Right lobe of liver (tissue), 6 donors: Measurements from ENCODE around the gene ZNF845. TPM values are rescaled to one million over a fixed set of nuclear protein-coding genes. Genes with fewer than 3 reads are reported as not detected.
"Not testable (repeated sequence)": the region's sequence is repeated elsewhere in the genome, so short reads cannot be mapped to it uniquely, and the experiment has no call there.

ENCODE experiments used
- ATAC-seq, 4 donors: fragments of 200-7000 bp; cut with Tn5 transposase; one replicate each; pipeline ENCODE4 v1.9.1; 2020; ENCODE audit warnings: mild to moderate bottlenecking in 4 of 4, moderate library complexity in 4 of 4
- DNase-seq, 3 donors: peaks; one replicate each; pipeline ENCODE4 v3.0.0-alpha.2; 2020
- H3K27ac ChIP-seq, 3 donors: fragments of 200-600 bp; one replicate each; pipeline ENCODE4 v1.8.0; 2022
- H3K27me3 ChIP-seq, 2 donors: fragments of 200-600 bp; one replicate each; pipeline ENCODE4 v1.8.0; 2022
- H3K36me3 ChIP-seq, 4 donors: fragments of 200-600 bp; sonication (generic) in 1 of 4; one replicate each; pipeline versions ENCODE4 v1.5.1 to v1.8.0; 2017 to 2022; ENCODE audit warnings: control low read depth in 1 of 4
- H3K4me1 ChIP-seq, 4 donors: fragments of 200-600 bp; sonication (generic) in 1 of 4; one replicate each; pipeline versions ENCODE4 v1.5.1 to v1.8.0; 2017 to 2022; ENCODE audit warnings: control low read depth in 1 of 4
- H3K4me3 ChIP-seq, 3 donors: fragments of 200-600 bp; one replicate each; pipeline ENCODE4 v1.8.0; 2022
- H3K9me3 ChIP-seq, 4 donors: fragments of 200-600 bp; sonication (generic) in 1 of 4; one replicate each; pipeline versions ENCODE4 v1.5.1 to v1.8.0; 2017 to 2022; ENCODE audit warnings: control low read depth in 1 of 4
- POLR2A ChIP-seq: fragments of 450-650 bp; IDR thresholded peaks from one replicate; pipeline ENCODE4 v1.6.1; 2017; ENCODE audit warnings: antibody characterized with exemption, mild to moderate bottlenecking
- WGBS: methylation state at CpG from one replicate; pipeline ENCODE4 v1.1.6; 2018; ENCODE audit warnings: low coverage, low lambda C conversion rate; ENCODE audit not compliant: insufficient coverage; ENCODE audit errors: missing lambda C conversion rate; 5-methylcytosine and 5-hydroxymethylcytosine counted together
- intact Hi-C, 2 donors: fragments of 100-400 bp; cut with DNase I; formaldehyde crosslinking; loops; one replicate each; pipeline versions ENCODE4 v1.11.2 to v1.14.1; 2022
- long read RNA-seq: library from polyadenylated mRNA; unstranded; transcript quantifications from one replicate; pipeline ENCODE4 v2.0.0, GENCODE V29; 2019
- total RNA-seq, 6 experiments: library from RNA; depleted of rRNA in 2 of 6; stranded (reverse); fragments of >200 nt in 2 of 6; fragmentation: NEBNext Ultra II Directional in 3 of 6; extraction: Animal tissue kit (Norgen Biotek cat#: 25700) in 3 of 6; gene quantifications; one replicate each; pipeline versions ENCODE4 v1.1.0 to v1.2.4, GENCODE V29; 2016 to 2023
- TF ChIP-seq, protein P1 (sequence below), 4 donors: fragments of 200-600 bp in 3 of 4; fragments of 450-650 bp in 1 of 4; IDR thresholded peaks; one replicate each; pipeline versions ENCODE4 v1.5.1 to v1.8.0; 2016 to 2022; ENCODE audit warnings: antibody characterized with exemption in 4 of 4, mild to moderate bottlenecking in 2 of 4
- donor health status: DM: no; HTN: yes; CAD: no.
- donor health status: DM: no; HTN: no; CAD: no.
- donor health status: DM: no; HTN: no; CAD: no.
- donor health status: DM: no; HTN: yes; CAD: no.
- donor health status: DM: no; HTN: yes; CAD: no.

The ZNF845 gene
- total RNA-seq, result 1 to 10 TPM in 4 of 6 experiments, under 1 TPM in 2; 0.86 to 3.0 (median 1.4) TPM
- long read RNA-seq, result 0 reads

DNA sequence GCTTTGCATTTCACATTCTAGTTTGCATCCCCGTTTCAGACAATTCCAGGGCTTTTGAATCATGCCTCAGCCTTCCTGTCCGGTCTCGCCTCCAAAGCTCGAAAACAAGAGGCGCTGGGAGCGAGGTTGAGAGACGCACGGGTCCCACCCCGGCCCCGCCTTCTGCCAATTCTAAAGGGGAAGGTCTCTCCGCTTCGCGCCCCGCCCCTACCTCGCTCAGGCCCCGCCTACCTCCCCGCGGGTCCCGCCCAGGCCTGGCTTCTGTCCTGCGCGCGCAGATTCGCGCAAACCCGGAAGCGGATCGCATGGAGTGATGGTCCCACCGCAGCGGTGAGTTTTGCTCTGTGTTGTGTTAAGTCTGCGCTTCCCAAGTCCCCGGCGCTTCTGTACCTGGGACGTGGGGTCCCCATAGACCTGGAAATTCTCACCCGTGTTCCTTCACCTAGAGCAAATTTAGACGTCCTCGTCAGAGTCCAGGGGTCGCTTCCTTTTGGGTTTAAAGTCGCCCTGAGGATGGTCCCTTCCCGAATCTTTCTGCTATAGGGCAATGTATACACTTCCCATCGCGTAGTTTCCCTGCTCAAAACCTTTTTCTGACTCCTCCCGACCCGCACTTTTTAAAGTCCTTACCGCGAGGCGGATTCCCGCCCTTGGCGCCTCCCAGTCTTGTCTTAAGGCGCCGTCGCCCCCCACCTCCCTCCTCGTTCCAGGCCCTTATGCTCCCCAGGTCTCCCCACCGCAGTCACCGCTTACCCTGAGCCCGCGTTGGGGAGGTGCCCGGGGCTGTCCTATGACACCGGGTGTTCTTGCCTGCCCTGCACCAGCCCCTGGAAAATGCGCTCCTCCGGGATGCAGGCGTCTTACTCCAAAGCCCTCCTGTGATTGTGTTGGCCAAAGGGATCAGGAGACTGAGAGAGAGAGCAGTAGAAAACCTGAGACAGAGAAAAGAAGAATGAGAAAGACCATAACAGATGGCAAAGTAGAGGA lies at the start of gene ZNF845:
Gene ZNF845 (plus strand): TSS at position 287 of the 987 bp plus-strand sequence. CDS start 7,559 bp downstream, outside the sequence.
- ATAC-seq (peak; percentile 99 to 100 (median 100)), DNase-seq (peak; percentile 90 to 98 (median 94))
- Histone ChIP-seq H3K4me1 (peaks cover 0 to 4% (median 0%) of the 10 kb centered on the region in 4 donors), H3K4me3 (peak within 1 kb of the TSS; percentile 58 to 79 (median 65)), H3K9me3 (no peaks in the 10 kb centered on the region), H3K27ac (peak within 1 kb of the TSS in 2 of 3 donors; percentile 29 to 50), H3K36me3 (no peaks in the 10 kb centered on the region), H3K27me3 (no peaks in the 10 kb centered on the region)
- intact Hi-C loops, result no loop called here
- under 1% methylated on average over 28 of the region's 61 CpGs for WGBS
- TF ChIP-seq, protein P1, sequence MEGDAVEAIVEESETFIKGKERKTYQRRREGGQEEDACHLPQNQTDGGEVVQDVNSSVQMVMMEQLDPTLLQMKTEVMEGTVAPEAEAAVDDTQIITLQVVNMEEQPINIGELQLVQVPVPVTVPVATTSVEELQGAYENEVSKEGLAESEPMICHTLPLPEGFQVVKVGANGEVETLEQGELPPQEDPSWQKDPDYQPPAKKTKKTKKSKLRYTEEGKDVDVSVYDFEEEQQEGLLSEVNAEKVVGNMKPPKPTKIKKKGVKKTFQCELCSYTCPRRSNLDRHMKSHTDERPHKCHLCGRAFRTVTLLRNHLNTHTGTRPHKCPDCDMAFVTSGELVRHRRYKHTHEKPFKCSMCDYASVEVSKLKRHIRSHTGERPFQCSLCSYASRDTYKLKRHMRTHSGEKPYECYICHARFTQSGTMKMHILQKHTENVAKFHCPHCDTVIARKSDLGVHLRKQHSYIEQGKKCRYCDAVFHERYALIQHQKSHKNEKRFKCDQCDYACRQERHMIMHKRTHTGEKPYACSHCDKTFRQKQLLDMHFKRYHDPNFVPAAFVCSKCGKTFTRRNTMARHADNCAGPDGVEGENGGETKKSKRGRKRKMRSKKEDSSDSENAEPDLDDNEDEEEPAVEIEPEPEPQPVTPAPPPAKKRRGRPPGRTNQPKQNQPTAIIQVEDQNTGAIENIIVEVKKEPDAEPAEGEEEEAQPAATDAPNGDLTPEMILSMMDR (IDR thresholded peaks at IDR 0.05), result no peak
- TF ChIP-seq POLR2A, result peak; percentile 39

DNA sequence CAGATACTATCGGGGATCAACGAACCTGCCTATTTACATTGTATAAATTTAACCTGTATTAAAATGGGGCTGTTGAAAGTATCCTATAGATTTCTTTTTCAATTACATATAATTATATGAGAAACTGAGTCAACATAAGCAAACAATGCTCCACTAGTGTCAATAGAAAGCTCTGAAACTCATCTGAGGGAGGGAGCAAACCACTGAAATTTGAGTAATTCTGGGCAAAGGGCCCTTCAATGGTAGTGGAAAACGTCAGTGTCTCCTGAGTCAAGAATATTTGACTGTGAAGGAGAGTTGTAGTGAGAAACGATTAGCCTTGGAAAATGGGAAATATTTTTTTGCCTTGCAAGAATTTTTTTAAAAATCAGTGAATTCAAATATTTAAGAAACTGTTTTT lies 48.5 kb upstream of the ZNF845 start:
- intact Hi-C loops, result no loop called here
- Histone ChIP-seq H3K9me3 (no peaks in the 10 kb centered on the region), H3K27ac (no peak overlapping the region), H3K4me3 (no peak overlapping the region), H3K27me3 (no peaks in the 10 kb centered on the region), H3K4me1 (no peaks in the 10 kb centered on the region), H3K36me3 (no peaks in the 10 kb centered on the region)
- ATAC-seq, result no peak
- no peak for DNase-seq
- 53% methylated on average over 3 of the region's 4 CpGs for WGBS
- no peak for TF ChIP-seq POLR2A
- TF ChIP-seq, protein P1 (IDR thresholded peaks at IDR 0.05), result no peak

DNA sequence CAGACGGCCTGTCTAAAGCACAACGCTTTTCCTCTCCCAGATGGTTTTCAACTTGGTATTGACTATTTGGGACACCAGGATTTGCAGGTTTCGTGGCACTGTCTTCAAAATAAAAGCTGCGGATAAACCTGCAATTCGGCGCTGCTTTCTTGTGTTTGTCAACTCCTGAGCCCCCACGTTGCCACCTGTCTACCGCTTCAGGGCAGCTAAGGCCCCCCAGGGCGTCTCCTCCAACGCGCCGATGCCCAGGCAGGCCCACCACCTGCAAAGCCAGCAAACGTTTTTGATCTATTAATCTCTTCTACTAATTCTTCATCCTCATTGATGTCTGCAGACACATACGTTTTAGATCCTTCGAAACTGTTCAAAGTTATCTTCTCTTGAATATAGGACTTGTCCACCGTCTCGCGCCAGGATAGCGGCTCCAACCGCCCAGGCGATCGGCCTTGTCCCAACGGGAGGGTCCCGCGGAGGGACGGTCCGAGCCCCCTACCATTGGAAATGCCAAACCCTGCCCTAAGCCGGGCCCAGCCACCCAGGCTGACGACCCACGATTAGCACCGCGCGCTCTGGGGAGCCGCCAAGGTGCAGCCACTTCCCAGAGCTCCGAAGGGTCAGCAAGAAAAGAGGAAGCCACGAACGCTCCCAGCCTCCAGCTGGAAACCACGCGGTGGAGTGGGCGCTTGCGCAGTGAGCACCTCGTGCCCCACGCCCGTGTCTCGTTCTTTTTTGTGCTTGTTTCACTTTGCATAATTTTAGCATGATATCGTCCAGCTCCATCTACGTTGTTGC lies 42.6 kb upstream of the ZNF845 start:
- Histone ChIP-seq H3K27ac (no peak overlapping the region), H3K9me3 (peaks cover 0 to 4% (median 0%) of the 10 kb centered on the region in 4 donors), H3K36me3 (no peaks in the 10 kb centered on the region), H3K4me3 (no peak overlapping the region), H3K4me1 (no peaks in the 10 kb centered on the region), H3K27me3 (no peaks in the 10 kb centered on the region)
- WGBS, result 84% methylated on average over 21 of the region's 47 CpGs
- TF ChIP-seq, protein P1 (IDR thresholded peaks at IDR 0.05), result no peak
- TF ChIP-seq POLR2A, result no peak
- ATAC-seq (no peak), DNase-seq (no peak)
- intact Hi-C loops, result no loop called here

DNA sequence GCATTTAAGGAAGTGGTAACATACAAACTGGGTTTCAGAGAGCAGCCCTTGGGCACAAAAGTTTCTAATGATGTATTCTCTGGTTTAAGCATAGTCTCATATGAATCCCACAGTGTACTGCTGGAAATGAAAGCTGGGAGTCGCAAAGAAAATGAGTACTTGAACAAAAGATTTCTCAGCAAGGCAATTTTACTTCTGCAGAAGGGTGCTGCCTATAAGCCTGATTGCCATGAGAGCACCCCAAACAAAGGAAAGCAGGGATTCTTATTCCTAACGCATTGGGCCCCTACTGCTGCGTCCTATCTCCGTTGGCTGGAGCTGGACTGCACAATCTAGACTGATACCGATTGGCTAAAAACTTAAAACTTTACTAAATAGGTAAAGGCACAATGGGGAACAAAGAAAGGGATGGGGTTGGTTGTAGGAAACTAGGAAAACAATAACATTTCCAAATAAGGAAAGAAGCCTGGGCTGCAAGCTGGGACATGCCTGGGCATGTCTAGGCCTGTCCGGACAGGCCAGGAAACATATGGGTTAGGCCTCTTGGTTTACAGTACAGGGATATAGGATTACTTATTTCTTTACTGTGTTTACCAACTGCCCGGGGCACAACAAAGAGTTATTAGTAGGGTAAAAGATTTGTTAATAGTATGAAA lies 38.6 kb upstream of the ZNF845 start:
- no peak overlapping the region for H3K4me3 ChIP-seq
- no peak overlapping the region for H3K27ac ChIP-seq
- H3K27me3 ChIP-seq, result no peaks in the 10 kb centered on the region
- H3K9me3 ChIP-seq, result peaks cover 0 to 4% (median 0%) of the 10 kb centered on the region in 4 donors
- WGBS, result 47% methylated on average over 7 of the region's 7 CpGs
- TF ChIP-seq POLR2A, result no peak
- TF ChIP-seq, protein P1 (IDR thresholded peaks at IDR 0.05), result no peak
- intact Hi-C loops, result no loop called here
- H3K36me3 ChIP-seq, result no peaks in the 10 kb centered on the region
- DNase-seq, result no peak
- no peak for ATAC-seq
- H3K4me1 ChIP-seq, result no peaks in the 10 kb centered on the region

DNA sequence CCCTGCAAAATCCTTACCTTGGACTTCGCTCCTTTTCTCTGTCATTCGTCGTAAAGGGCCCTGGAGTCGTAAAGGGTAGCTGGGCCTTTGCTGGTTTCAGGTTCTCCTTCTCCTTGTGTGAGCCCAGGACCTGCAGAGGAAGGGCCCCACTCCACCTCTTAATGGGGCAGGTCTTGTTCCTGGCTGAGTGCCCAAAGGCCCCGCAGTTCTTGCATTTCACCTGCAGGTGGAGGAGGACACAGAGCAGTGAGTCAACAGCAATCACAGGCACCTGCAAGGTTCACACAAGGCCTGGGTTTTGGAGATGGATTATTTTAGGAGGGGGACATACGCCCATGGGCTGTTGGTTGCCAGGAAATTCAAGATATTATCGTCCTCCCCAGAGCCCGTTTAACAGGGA lies 32.2 kb upstream of the ZNF845 start:
- intact Hi-C loops, ATAC-seq, H3K36me3 ChIP-seq, H3K27me3 ChIP-seq, DNase-seq, H3K9me3 ChIP-seq, H3K4me3 ChIP-seq, H3K4me1 ChIP-seq, H3K27ac ChIP-seq: not testable (repeated sequence)
- no CpG with 5 or more reads among the region's 8 CpGs for WGBS
